Ureter (tissue), 1 donor: ENCODE results near the gene MSMO1. TPM values are rescaled to one million over a fixed set of nuclear protein-coding genes. Genes with fewer than 3 reads are reported as not detected.
"Not testable (repeated sequence)": the region's sequence is repeated elsewhere in the genome, so short reads cannot be mapped to it uniquely, and the experiment has no call there.

ENCODE experiments used
- DNase-seq: peaks from one replicate; pipeline ENCODE4 v3.0.0-alpha.2; 2020; ENCODE audit warnings: low spot score
- total RNA-seq: library from RNA; stranded (reverse); gene quantifications from one replicate; pipeline ENCODE4 v1.2.4, GENCODE V29; 2023
- donor health status: DM: yes; HTN: yes; CAD: no.

Gene MSMO1
- total RNA-seq = 98.6 TPM

- peak; percentile 99 for DNase-seq
Observed at GRCh38 chr4:165327211-165328100, at the start of gene MSMO1. Gene MSMO1, plus strand, starts transcription at chr4:165327669. Its CDS starts 5,702 bp downstream, at chr4:165333371.

- not testable (repeated sequence) for DNase-seq
Observed at GRCh38 chr4:165279531-165279930, 47.9 kb upstream of the MSMO1 start.

- DNase-seq = not testable (repeated sequence)
Observed at GRCh38 chr4:165284697-165285096, 42.8 kb upstream of the MSMO1 start.

GRCh38 chr4:165286619-165287340, 40.7 kb upstream of the MSMO1 start:
- DNase-seq = not testable (repeated sequence)

GRCh38 chr4:165288226-165288625, 39.2 kb upstream of the MSMO1 start:
- DNase-seq = no peak

- no peak for DNase-seq
Observed at GRCh38 chr4:165288639-165289422, 38.6 kb upstream of the MSMO1 start.

- no peak for DNase-seq
Observed at GRCh38 chr4:165289423-165289785, 38.1 kb upstream of the MSMO1 start.

- DNase-seq = no peak
Observed at GRCh38 chr4:165293061-165293460, 34.4 kb upstream of the MSMO1 start.

- DNase-seq = no peak
Observed at GRCh38 chr4:165293927-165294649, 33.4 kb upstream of the MSMO1 start.

- no peak for DNase-seq
Observed at GRCh38 chr4:165294907-165295306, 32.6 kb upstream of the MSMO1 start.

- DNase-seq = no peak
Observed at GRCh38 chr4:165297626-165298025, 29.8 kb upstream of the MSMO1 start.

GRCh38 chr4:165299399-165300060, 27.9 kb upstream of the MSMO1 start:
- DNase-seq = no peak

- DNase-seq = no peak
Observed at GRCh38 chr4:165301833-165302232, 25.6 kb upstream of the MSMO1 start.

- DNase-seq = no peak
Observed at GRCh38 chr4:165302658-165303057, 24.8 kb upstream of the MSMO1 start.

- DNase-seq = no peak
Observed at GRCh38 chr4:165308166-165308565, 19.3 kb upstream of the MSMO1 start.

GRCh38 chr4:165308606-165309005, 18.9 kb upstream of the MSMO1 start:
- no peak for DNase-seq

- DNase-seq = no peak
Observed at GRCh38 chr4:165309456-165309855, 18.0 kb upstream of the MSMO1 start.

GRCh38 chr4:165312506-165312905, 15.0 kb upstream of the MSMO1 start:
- DNase-seq = no peak

GRCh38 chr4:165319030-165319429, 8.4 kb upstream of the MSMO1 start:
- DNase-seq = no peak

GRCh38 chr4:165319509-165319908, 8.0 kb upstream of the MSMO1 start:
- no peak for DNase-seq
